DND-41 (cell line): ENCODE data around the gene PCK2.

Experiments used
- ATAC-seq: fragments of 200-7000 bp; cut with Tn5 transposase; 3 replicates; pipeline ENCODE4 v1.9.1; 2021; ENCODE audit warnings: low read depth; ENCODE audit not compliant: insufficient read depth
- DNase-seq: peaks from one replicate; pipeline ENCODE4 v3.0.0-alpha.2; 2020
- H2AFZ ChIP-seq: 2 replicates; pipeline ENCODE4 v1.6.0; 2012; ENCODE audit warnings: low read depth, low read length
- H3K27ac ChIP-seq: 2 replicates; pipeline ENCODE4 v1.5.1; 2012; ENCODE audit warnings: low read length, inconsistent platforms
- H3K27me3 ChIP-seq: fragments of 200-600 bp; sonication (generic); 2 replicates; pipeline ENCODE4 v1.6.0; 2012; ENCODE audit warnings: low read length, mild to moderate bottlenecking, inconsistent platforms; ENCODE audit not compliant: insufficient read depth, poor library complexity
- H3K36me3 ChIP-seq: 2 replicates; pipeline ENCODE4 v1.5.1; 2012; ENCODE audit warnings: low read length, inconsistent platforms; ENCODE audit not compliant: insufficient read depth
- H3K4me1 ChIP-seq: 2 replicates; pipeline ENCODE4 v1.5.1; 2012; ENCODE audit warnings: mild to moderate bottlenecking, low read length; ENCODE audit not compliant: insufficient read depth
- H3K4me2 ChIP-seq: 2 replicates; pipeline ENCODE4 v1.6.0; 2012; ENCODE audit warnings: mild to moderate bottlenecking, moderate library complexity, low read length, inconsistent platforms; ENCODE audit not compliant: insufficient read depth
- H3K4me3 ChIP-seq, 2 experiments: fragments of 200-600 bp in 1 of 2; shearing (Covaris generic) in 1 of 2; 2 replicates each; pipeline ENCODE4 v1.5.1; 2012 to 2016; ENCODE audit warnings: inconsistent platforms in 2 of 2, low read length in 2 of 2, mild to moderate bottlenecking in 2 of 2, low read depth in 1 of 2, moderate library complexity in 1 of 2
- H3K79me2 ChIP-seq: 2 replicates; pipeline ENCODE4 v1.6.0; 2012; ENCODE audit warnings: low read length, inconsistent platforms; ENCODE audit not compliant: insufficient read depth
- H3K9ac ChIP-seq: 2 replicates; pipeline ENCODE4 v1.6.0; 2012; ENCODE audit warnings: low read depth, mild to moderate bottlenecking, inconsistent platforms, low read length, moderate library complexity
- H3K9me3 ChIP-seq: 2 replicates; pipeline ENCODE4 v1.5.1; 2012; ENCODE audit warnings: low read length, moderate library complexity, mild to moderate bottlenecking, inconsistent platforms; ENCODE audit not compliant: insufficient read depth, severe bottlenecking
- H4K20me1 ChIP-seq: 2 replicates; pipeline ENCODE4 v1.6.0; 2012; ENCODE audit warnings: low read length; ENCODE audit not compliant: insufficient read depth
- EZH2 ChIP-seq: IDR thresholded peaks from 3 replicates; pipeline ENCODE4 v1.6.1; 2012; ENCODE audit warnings: borderline replicate concordance, low read depth, mild to moderate bottlenecking, moderate library complexity, low read length, inconsistent platforms; ENCODE audit not compliant: severe bottlenecking
- TF ChIP-seq, protein P1 (sequence below): IDR thresholded peaks from 2 replicates; pipeline ENCODE4 v1.5.1; 2012; ENCODE audit warnings: borderline replicate concordance, low read length, moderate library complexity, mild to moderate bottlenecking; ENCODE audit not compliant: poor library complexity, severe bottlenecking; ENCODE audit errors: extremely low read depth

Gene PCK2

GRCh38 chr14:24064091-24064795 lies 29.9 kb upstream of the PCK2 start:
- DNase-seq (no peak), ATAC-seq (0 out of 3 replicates have a peak, but pooled peaks have one; percentile 4)
- Histone ChIP-seq H3K79me2 (no peaks in the 10 kb centered on the region), H3K9me3 (no peaks in the 10 kb centered on the region), H3K4me3 (no peak overlapping the region), H2AFZ (no peak overlapping the region), H4K20me1 (no peaks in the 10 kb centered on the region), H3K4me1 (no peaks in the 10 kb centered on the region), H3K27ac (no peak overlapping the region), H3K9ac (no peak overlapping the region), H3K36me3 (no peaks in the 10 kb centered on the region), H3K27me3 (no peaks in the 10 kb centered on the region), H3K4me2 (no peak overlapping the region)
- TF ChIP-seq, protein P1, sequence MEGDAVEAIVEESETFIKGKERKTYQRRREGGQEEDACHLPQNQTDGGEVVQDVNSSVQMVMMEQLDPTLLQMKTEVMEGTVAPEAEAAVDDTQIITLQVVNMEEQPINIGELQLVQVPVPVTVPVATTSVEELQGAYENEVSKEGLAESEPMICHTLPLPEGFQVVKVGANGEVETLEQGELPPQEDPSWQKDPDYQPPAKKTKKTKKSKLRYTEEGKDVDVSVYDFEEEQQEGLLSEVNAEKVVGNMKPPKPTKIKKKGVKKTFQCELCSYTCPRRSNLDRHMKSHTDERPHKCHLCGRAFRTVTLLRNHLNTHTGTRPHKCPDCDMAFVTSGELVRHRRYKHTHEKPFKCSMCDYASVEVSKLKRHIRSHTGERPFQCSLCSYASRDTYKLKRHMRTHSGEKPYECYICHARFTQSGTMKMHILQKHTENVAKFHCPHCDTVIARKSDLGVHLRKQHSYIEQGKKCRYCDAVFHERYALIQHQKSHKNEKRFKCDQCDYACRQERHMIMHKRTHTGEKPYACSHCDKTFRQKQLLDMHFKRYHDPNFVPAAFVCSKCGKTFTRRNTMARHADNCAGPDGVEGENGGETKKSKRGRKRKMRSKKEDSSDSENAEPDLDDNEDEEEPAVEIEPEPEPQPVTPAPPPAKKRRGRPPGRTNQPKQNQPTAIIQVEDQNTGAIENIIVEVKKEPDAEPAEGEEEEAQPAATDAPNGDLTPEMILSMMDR = no peak
- TF ChIP-seq EZH2 = no peak

DNA sequence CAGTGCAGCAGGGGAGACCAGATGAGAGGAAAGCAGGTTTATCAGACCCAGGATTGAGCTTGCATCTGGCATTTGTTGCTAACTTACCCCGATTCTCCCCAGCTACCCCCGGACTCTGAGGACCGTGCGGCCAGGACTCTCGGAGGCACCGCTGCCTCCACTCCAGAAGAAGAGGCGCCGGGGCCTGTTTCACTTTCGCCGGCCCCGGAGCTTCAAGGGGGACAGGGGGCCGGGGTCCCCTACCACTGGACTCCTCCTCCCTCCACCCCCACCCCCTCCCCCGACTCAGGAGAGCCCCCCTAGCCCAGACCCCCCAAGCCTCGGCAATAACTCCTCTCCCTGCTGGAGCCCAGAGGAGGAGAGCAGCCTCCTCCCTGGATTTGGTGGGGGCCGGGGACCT lies 29.3 kb upstream of the PCK2 start:
- Histone ChIP-seq H3K9me3 (no peaks in the 10 kb centered on the region), H3K4me1 (no peaks in the 10 kb centered on the region), H3K9ac (no peak overlapping the region), H3K79me2 (no peaks in the 10 kb centered on the region), H2AFZ (no peak overlapping the region), H3K4me2 (no peak overlapping the region), H4K20me1 (no peaks in the 10 kb centered on the region), H3K36me3 (no peaks in the 10 kb centered on the region), H3K27ac (no peak overlapping the region), H3K4me3 (no peak overlapping the region), H3K27me3 (no peaks in the 10 kb centered on the region)
- ATAC-seq = no peak
- DNase-seq = no peak
- TF ChIP-seq, protein P1 = no peak

- no peak overlapping the region for H3K9ac ChIP-seq
- DNase-seq (no peak), ATAC-seq (no peak)
- no peaks in the 10 kb centered on the region for H3K79me2 ChIP-seq
- TF ChIP-seq, protein P1 = no peak
- no peak for TF ChIP-seq EZH2
- H3K36me3 ChIP-seq = no peaks in the 10 kb centered on the region
- H2AFZ ChIP-seq = no peak overlapping the region
- H3K27me3 ChIP-seq = no peaks in the 10 kb centered on the region
- no peaks in the 10 kb centered on the region for H3K9me3 ChIP-seq
- H3K4me2 ChIP-seq = no peak overlapping the region
- no peaks in the 10 kb centered on the region for H4K20me1 ChIP-seq
- no peak overlapping the region for H3K27ac ChIP-seq
- H3K4me1 ChIP-seq = no peaks in the 10 kb centered on the region
- H3K4me3 ChIP-seq = no peak overlapping the region
Observed at GRCh38 chr14:24065408-24065807, 28.7 kb upstream of the PCK2 start.
